Measurements from ENCODE around the gene L3MBTL4.

- TF ChIP-seq CTCF (IDR thresholded peaks at IDR 0.05) (no peak), POLR2AphosphoS5 (IDR thresholded peaks at IDR 0.05; ENCODE audit: low read depth, low read length) (no peak), TCF7L2 (IDR thresholded peaks at IDR 0.05; ENCODE audit: low read depth, low read length) (no peak), REST (IDR thresholded peaks at IDR 0.05; ENCODE audit: insufficient read depth in 1 of 2, low read depth in 2 of 2, low read length in 1 of 2) (no peak)
Measured at GRCh38 chr18:6088432-6088831, 326.3 kb downstream of the L3MBTL4 start.

Measured in Panc1 (cell line).